Urinary bladder (tissue), 4 donors: ENCODE measurements around the gene PPM1E. TPM values are rescaled to one million over a fixed set of nuclear protein-coding genes. Genes with fewer than 3 reads are reported as not detected.
A peak's percentile ranks its signal among the peaks of the same experiment; 100 is the strongest.
"Not testable (repeated sequence)": the region's sequence is repeated elsewhere in the genome, so short reads cannot be mapped to it uniquely, and the experiment has no call there.

Experiments used
- DNase-seq: peaks from one replicate; pipeline ENCODE4 v3.0.0-alpha.2; 2015; ENCODE audit errors: extremely low spot score
- H3K27ac ChIP-seq: one replicate; pipeline ENCODE4 v1.5.1; 2013; ENCODE audit warnings: low read depth, mild to moderate bottlenecking, moderate library complexity
- H3K36me3 ChIP-seq: one replicate; pipeline ENCODE4 v1.6.1; 2013; ENCODE audit warnings: mild to moderate bottlenecking, moderate library complexity; ENCODE audit not compliant: insufficient read depth
- H3K4me1 ChIP-seq: one replicate; pipeline ENCODE4 v1.6.1; 2013; ENCODE audit warnings: mild to moderate bottlenecking, moderate library complexity; ENCODE audit not compliant: insufficient read depth
- H3K4me3 ChIP-seq: one replicate; pipeline ENCODE4 v1.5.1; 2013; ENCODE audit warnings: low read depth, low read length
- WGBS: extraction: QIAGEN DNeasy Blood & Tissue Kit; methylation state at CpG from one replicate; pipeline ENCODE4 v1.1.7; 2013; 5-methylcytosine and 5-hydroxymethylcytosine counted together
- polyA plus RNA-seq: library from polyadenylated mRNA; stranded (reverse); fragments of 200-250 nt; gene quantifications from one replicate; pipeline ENCODE4 v1.2.3, GENCODE V29; 2013
- total RNA-seq: library from RNA; depleted of rRNA; stranded (reverse); fragments of >200 nt; gene quantifications from one replicate; pipeline ENCODE4 v1.2.3, GENCODE V29; 2014
- donor health status: healthy with polysubstance abuse.
- donor health status: healthy.

Gene PPM1E
- total and polyA plus RNA-seq, 2 donors, result 0.25 to 1.3 TPM

DNA sequence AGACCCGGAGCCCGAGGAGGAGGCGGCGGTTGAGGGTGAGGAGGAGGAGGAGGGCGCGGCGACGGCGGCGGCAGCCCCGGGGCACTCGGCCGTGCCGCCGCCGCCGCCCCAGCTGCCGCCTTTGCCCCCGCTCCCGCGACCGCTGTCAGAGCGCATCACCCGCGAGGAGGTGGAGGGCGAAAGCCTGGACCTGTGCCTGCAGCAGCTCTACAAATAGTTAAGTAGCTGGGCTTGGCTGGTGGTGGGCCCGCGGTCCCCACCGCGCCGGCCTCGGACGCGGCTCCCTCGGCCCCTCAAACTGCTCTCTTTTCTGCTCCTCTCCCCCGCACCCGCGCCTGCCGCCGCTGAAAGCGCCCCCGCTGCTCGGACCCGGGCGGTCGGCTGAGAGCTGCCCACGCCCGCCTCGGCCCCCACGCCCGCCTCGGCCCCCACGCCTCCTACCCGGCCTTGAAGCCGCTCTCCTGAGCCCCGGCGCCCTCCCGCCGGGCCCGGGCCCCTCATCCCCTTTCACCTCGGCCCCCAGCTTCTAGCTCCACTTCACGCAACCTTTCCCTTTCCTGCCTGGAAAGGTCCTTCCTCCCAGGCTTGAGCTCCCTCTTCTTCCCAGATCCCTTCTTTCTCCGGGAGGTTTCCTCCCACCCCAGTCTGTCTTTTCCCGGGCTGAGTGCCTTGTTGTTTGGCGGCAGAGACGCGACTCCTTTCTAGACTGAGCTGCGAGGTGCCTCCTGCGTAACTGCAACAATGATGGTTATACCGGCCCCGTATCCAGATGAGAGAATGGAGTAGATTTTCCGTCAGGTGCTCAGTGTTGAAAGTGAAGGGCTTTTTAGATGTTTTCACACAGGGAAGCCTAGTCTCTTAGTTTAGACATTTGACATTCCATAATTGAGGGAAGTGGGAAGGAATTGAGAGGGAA lies 850 bp downstream of the PPM1E start:
- Histone ChIP-seq H3K4me1 (peaks cover 1% of the 10 kb centered on the region), H3K36me3 (no peaks in the 10 kb centered on the region), H3K4me3 (peak overlapping the region; percentile 43), H3K27ac (no peak overlapping the region)
- 2% methylated on average over 69 of the region's 72 CpGs for WGBS
- DNase-seq, result no peak

DNA sequence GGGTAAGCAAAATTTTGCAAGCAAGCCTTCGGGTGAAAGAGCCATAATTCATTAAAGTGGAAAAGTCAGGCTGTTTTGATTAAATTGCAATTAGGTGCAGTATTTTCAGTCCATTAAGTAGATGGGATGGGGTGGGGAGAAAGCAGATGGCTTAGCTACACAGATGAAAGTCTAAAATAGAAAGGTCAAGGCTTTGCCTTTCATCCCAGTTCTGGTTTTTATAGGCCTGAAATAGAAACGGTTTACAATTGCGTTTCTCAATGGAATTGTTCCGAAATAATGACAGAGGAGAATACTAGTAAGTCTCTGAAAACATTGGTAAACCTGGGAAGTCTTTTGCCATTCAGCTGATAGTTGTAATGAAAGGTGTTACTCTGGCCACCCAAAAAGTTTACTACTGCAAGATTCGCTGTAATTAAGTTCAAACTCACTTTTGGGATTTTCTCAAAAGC lies 1.5 kb downstream of the PPM1E start:
- Histone ChIP-seq H3K27ac (no peak overlapping the region), H3K36me3 (no peaks in the 10 kb centered on the region), H3K4me3 (no peak overlapping the region), H3K4me1 (peaks cover 1% of the 10 kb centered on the region)
- 35% methylated on average over 5 of the region's 5 CpGs for WGBS
- DNase-seq, result no peak

DNA sequence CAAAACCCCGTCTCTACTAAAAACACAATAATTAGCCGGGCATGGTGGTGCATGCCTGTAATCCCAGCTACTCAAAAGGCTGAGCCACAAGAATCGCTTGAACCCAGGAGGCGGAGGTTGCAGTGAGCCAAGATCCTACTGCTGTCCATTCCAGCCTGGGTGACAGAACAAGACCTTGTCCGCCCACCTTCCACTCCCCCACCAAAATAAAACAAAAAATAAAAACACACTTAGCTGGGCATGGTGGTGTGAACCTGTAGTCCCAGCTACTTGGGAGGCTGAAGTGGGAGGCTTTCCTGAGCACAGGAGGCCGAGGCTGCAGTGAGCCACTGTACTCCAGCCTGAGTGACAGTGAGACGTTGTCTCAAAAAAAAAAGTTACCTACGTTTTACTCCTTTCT lies 3.2 kb downstream of the PPM1E start:
- DNase-seq, result no peak
- Histone ChIP-seq H3K4me1 (peaks cover 1% of the 10 kb centered on the region), H3K4me3 (no peak overlapping the region), H3K27ac (no peak overlapping the region), H3K36me3 (no peaks in the 10 kb centered on the region)
- 88% methylated on average over 8 of the region's 8 CpGs for WGBS

DNA sequence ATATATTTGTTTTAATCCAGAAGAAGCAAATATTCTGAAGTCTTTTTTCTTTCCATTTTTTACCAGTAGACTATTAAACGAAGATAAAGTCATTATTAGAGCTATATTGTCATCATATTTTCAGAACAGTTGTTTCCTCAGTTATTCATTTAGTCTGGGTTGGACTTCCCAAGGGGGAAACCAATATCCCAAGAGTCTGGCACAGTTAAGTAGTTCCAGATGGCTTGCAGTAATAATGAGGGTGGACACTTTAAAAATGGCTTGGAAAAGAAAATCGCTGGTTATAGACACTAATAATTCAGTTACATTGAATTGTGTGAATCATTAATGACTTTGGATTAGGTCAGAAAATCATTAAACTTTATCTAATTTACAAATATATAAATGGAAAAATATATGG lies 3.9 kb downstream of the PPM1E start:
- Histone ChIP-seq H3K4me1 (peaks cover 1% of the 10 kb centered on the region), H3K4me3 (no peak overlapping the region), H3K27ac (no peak overlapping the region), H3K36me3 (no peaks in the 10 kb centered on the region)
- DNase-seq, result no peak
- WGBS, result 55% methylated on average over 2 of the region's 2 CpGs

DNA sequence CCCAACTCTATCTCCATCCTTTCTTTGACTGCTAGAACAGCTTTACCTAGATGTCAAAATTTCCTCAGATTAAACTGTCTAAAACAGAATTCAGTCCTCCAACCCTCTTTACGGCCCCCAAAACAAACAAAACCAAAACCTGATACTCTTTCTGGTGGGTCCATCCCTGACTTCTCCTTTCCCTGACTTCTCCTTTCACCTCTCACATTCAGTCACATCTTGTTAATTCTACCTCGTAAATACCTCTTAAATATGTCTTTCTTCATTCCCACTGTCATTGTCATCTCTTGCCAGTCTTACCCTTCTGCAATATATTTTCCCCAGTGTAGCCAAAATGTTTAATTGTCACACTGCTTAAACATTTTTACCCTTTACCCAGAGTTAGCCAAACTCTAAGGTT lies 4.6 kb downstream of the PPM1E start:
- peaks cover 1% of the 10 kb centered on the region for H3K4me1 ChIP-seq
- H3K27ac ChIP-seq, result no peak overlapping the region
- no peaks in the 10 kb centered on the region for H3K36me3 ChIP-seq
- WGBS, result 55% methylated on average over 2 of the region's 2 CpGs
- H3K4me3 ChIP-seq, result no peak overlapping the region
- DNase-seq, result no peak

DNA sequence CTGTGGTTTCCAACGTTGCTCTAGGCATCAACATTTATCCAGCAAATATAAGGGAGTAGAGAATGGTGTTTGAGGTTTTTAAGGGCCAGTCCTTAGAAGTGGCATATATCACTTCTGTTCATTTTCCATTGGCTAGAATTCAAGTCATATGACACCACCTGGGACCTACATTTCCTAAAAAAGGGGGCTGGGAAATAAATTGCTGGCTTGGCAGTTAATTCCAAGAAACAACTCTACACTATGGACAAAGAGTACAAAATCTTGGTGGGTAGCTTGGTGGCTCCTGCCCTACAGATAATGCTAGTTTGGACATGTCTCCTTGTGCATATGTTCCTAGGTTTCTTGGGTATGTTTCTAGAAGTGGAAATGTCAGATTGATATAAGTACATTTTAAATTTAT lies 7.6 kb downstream of the PPM1E start:
- no peak overlapping the region for H3K4me3 ChIP-seq
- H3K4me1 ChIP-seq, result no peaks in the 10 kb centered on the region
- H3K27ac ChIP-seq, result no peak overlapping the region
- 48% methylated on average over 1 of the region's 1 CpG for WGBS
- no peak for DNase-seq
- H3K36me3 ChIP-seq, result no peaks in the 10 kb centered on the region

DNA sequence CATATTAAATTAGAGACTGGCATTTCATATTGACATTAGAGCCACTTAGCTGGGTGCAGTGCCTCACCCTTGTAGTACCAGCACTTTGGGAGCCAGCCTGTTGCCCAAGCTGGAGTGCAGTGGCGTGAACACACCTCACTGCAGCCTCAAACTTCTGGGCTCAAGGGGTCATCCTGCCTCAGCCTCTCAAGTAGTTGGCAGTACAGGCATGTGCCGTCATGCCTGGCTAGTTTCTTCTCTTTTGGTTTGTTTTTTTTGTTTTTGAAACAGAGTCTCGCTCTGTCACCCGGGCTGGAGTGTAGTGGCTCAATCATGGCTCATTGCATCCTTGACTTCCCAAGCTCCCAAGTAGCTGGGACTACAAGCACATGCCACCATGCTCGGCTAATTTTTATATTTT lies 8.7 kb downstream of the PPM1E start:
- no peaks in the 10 kb centered on the region for H3K36me3 ChIP-seq
- no peaks in the 10 kb centered on the region for H3K4me1 ChIP-seq
- DNase-seq, result no peak
- 75% methylated on average over 5 of the region's 5 CpGs for WGBS
- H3K4me3 ChIP-seq, result no peak overlapping the region
- no peak overlapping the region for H3K27ac ChIP-seq

DNA sequence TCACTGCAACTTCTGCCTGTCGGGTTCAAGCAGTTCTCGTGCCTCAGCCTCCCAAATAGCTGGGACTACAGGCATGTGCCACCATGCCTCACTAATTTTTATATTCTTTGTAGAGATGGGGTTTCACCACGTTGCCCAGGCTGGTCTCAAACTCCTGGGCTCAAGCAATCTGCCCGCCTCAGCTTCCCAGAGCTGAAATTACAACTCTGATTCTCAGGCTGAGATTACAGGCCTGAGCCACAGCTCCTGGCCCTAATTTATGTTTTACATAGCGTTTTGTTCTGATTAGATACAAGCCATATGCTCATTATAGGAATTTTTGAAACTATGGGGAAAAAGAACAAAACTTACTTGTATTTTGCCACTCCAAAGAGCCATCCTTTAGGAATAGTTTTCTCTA lies 22.8 kb downstream of the PPM1E start:
- not testable (repeated sequence) for H3K4me1 ChIP-seq, DNase-seq, H3K36me3 ChIP-seq, H3K4me3 ChIP-seq, H3K27ac ChIP-seq
- WGBS, result 67% methylated on average over 5 of the region's 5 CpGs

DNA sequence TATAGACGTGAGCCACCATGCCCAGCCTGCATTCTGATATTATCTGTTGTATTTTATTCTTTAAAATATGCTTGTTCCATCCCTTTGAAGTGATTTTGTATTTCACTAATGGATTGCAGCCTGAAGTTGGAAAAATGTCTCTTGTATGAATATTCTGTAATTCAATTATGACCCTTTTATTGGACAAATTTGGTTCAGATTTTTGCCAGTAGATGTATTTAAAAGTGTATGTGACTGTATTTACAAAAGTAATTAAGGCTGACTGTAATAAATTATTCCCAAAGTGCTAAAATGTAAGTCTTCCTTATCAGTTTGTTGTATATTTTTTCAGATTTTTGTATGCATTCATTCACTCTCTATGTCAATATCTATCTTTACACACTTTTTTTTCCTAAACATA lies 23.8 kb downstream of the PPM1E start:
- Histone ChIP-seq H3K4me1 (no peaks in the 10 kb centered on the region), H3K4me3 (no peak overlapping the region), H3K36me3 (no peaks in the 10 kb centered on the region), H3K27ac (no peak overlapping the region)
- DNase-seq, result no peak
- WGBS, result 58% methylated on average over 1 of the region's 1 CpG

DNA sequence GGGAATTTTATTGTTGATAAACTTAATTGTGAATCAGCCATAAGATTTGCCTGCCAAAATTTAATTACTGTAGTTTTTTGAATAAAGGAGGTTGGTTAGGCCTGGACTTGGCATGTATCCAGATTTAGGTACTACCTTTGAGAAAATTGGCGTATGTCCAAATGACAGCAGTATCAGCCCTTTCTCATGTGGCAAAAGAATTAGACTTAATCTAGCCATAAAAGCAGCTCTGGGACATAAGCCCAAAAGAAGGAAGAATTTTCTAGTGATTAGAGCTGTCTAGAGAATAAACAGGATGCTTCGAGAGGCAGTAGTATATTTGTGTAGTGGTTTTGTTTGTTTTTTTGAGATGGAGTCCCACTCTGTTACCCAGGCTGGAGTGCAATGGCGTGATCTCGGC lies 27.7 kb downstream of the PPM1E start:
- Histone ChIP-seq H3K36me3 (no peaks in the 10 kb centered on the region), H3K4me1 (no peaks in the 10 kb centered on the region), H3K27ac (no peak overlapping the region), H3K4me3 (no peak overlapping the region)
- 56% methylated on average over 4 of the region's 4 CpGs for WGBS
- DNase-seq, result no peak

DNA sequence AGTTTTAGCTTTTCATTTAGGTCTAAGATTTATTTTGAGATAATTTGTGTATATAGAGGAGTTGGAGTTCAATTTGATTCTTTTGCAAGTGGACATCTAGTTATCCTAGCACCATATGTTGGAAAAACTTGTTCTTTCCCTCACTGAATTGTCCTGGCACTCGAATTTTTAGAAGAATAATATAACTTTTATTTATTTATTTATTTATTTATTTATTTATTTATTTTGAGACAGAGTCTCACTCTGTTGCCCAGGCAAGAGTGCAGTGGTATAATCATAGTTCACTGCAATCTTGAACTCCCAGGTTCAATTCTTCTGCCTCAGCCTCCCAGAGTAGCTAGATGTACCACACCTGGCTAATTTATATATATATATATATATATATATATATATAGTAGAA lies 29.4 kb downstream of the PPM1E start:
- Histone ChIP-seq H3K4me3 (no peak overlapping the region), H3K4me1 (no peaks in the 10 kb centered on the region), H3K36me3 (no peaks in the 10 kb centered on the region), H3K27ac (no peak overlapping the region)
- WGBS, result 63% methylated on average over 1 of the region's 1 CpG
- DNase-seq, result no peak

DNA sequence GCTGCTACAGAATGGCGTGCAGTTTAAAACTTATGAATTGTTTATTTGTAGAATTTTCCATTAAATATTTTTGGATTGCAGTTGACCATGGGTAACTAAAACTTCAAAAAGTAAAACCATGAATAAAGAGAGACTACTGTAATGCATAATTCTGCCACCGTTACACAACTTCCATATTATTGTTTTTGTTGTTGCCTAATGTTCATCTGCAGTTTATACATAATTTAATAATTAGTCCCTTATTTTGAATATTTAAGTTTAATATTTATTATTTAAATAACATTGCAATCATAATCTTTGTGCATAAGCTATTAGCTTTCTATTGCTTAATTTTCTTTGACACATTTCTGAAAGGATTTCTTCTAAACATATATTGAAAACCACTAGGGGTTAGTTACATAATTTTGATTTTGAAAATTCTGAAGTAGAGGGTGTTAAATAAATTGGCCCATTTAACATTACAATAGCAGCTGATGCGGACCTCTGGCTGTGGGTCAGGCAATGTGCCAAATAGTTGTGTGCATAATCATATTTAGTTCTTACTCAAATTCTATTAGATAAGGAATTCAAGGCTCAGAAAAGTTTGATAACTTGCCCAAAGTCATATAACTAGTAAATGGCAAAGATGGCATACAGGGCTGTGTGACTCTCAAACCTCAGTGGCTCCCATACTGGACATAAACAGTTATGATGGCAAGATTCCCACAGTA lies 31.1 kb downstream of the PPM1E start:
- no peak for DNase-seq
- WGBS, result 42% methylated on average over 3 of the region's 3 CpGs
- Histone ChIP-seq H3K36me3 (no peaks in the 10 kb centered on the region), H3K27ac (no peak overlapping the region), H3K4me3 (no peak overlapping the region), H3K4me1 (no peaks in the 10 kb centered on the region)

DNA sequence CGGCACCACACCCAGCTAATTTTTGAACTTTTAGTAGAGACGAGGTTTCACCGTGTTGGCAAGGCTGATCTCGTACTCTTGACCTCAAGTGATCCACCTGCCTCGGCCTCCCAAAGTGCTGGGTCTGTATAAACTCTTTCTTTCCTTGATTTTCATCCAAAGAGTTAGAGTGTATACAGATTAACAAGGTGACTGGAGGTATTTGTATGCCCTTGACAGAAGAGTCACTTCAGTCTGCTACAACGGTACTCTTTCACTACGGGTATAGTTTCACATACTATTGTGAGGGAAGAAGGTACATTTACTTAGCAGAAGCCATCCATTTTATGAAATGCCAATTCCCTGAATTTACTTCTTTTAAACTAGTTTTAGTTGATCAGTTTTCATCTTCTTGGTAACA lies 32.5 kb downstream of the PPM1E start:
- 83% methylated on average over 7 of the region's 7 CpGs for WGBS
- Histone ChIP-seq H3K4me3 (no peak overlapping the region), H3K4me1 (no peaks in the 10 kb centered on the region), H3K27ac (no peak overlapping the region), H3K36me3 (no peaks in the 10 kb centered on the region)
- no peak for DNase-seq

DNA sequence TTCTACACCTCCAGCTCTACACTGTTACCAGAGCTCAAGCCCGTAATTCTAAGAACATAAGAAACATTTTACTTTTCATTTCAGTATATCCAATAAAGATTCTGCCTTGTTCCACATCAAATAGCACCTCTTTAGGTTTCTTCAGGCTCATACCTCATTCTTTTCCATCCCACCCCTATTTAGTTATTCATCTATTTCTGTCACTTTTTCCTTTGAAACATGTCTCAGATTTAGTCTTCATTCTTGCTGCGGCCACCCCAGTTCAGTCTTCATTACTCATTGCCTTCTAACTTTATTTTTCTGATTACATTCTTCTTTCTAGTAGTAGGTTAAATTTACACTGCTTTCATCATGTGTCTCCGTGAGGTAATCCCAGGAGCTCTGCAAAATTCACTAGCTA lies 33.5 kb downstream of the PPM1E start:
- no peak overlapping the region for H3K27ac ChIP-seq
- no peaks in the 10 kb centered on the region for H3K36me3 ChIP-seq
- no peaks in the 10 kb centered on the region for H3K4me1 ChIP-seq
- WGBS, result 74% methylated on average over 3 of the region's 3 CpGs
- no peak overlapping the region for H3K4me3 ChIP-seq
- DNase-seq, result no peak
